ENCODE measurements around the gene GK.

GK gene

GRCh38 chrX:30653415-30654131, at the start of gene GK:
GK (plus strand) TSS chrX:30653423; CDS start chrX:30653538, 115 bp downstream.
- DNase-seq (ENCODE audit: extremely low spot score) = peak; percentile 16
- TF ChIP-seq CTCF (IDR thresholded peaks at IDR 0.05; ENCODE audit: control extremely low read depth, extremely low read depth, low read depth, missing control alignments) = no peak
- POLR2A ChIA-PET = no interaction called here
- CTCF ChIA-PET = interaction anchor here (1.2 kb wide), 1 partner anchor 83 kb away, joined by 3 read pairs; no protein-coding TSS in a partner anchor

- ChIA-PET CTCF (no interaction called here), POLR2A (no interaction called here)
- DNase-seq (ENCODE audit: extremely low spot score) = no peak
- TF ChIP-seq CTCF (IDR thresholded peaks at IDR 0.05; ENCODE audit: control extremely low read depth, extremely low read depth, low read depth, missing control alignments) = no peak
These were observed 46.1 kb upstream of the GK start for GRCh38 chrX:30607155-30607554.

GRCh38 chrX:30610026-30610425, 43.2 kb upstream of the GK start:
- ChIA-PET POLR2A (no interaction called here), CTCF (no interaction called here)
- no peak for TF ChIP-seq CTCF (IDR thresholded peaks at IDR 0.05; ENCODE audit: control extremely low read depth, extremely low read depth, low read depth, missing control alignments)
- no peak for DNase-seq (ENCODE audit: extremely low spot score)

GRCh38 chrX:30612250-30612655, 41.0 kb upstream of the GK start:
- CTCF ChIA-PET = no interaction called here
- POLR2A ChIA-PET = no interaction called here
- TF ChIP-seq CTCF (IDR thresholded peaks at IDR 0.05; ENCODE audit: control extremely low read depth, extremely low read depth, low read depth, missing control alignments) = no peak
- DNase-seq (ENCODE audit: extremely low spot score) = no peak

GRCh38 chrX:30613721-30614120, 39.5 kb upstream of the GK start:
- no peak for TF ChIP-seq CTCF (IDR thresholded peaks at IDR 0.05; ENCODE audit: control extremely low read depth, extremely low read depth, low read depth, missing control alignments)
- DNase-seq (ENCODE audit: extremely low spot score) = no peak
- CTCF ChIA-PET = no interaction called here
- POLR2A ChIA-PET = no interaction called here

- ChIA-PET POLR2A (no interaction called here), CTCF (no interaction called here)
- DNase-seq (ENCODE audit: extremely low spot score) = no peak
- no peak for TF ChIP-seq CTCF (IDR thresholded peaks at IDR 0.05; ENCODE audit: control extremely low read depth, extremely low read depth, low read depth, missing control alignments)
These were observed 38.0 kb upstream of the GK start for GRCh38 chrX:30615229-30615628.
